GM12801 (cell line): ENCODE results near the gene CFAP100.

Experiments
- CTCF ChIP-seq: IDR thresholded peaks from one replicate; pipeline ENCODE4 v1.5.1; 2011; ENCODE audit warnings: control low read depth; ENCODE audit not compliant: insufficient read length; ENCODE audit errors: extremely low read depth

Gene CFAP100

GRCh38 chr3:126473292-126474168 is 78.8 kb downstream of the CFAP100 start:
- no peak for TF ChIP-seq CTCF

DNA sequence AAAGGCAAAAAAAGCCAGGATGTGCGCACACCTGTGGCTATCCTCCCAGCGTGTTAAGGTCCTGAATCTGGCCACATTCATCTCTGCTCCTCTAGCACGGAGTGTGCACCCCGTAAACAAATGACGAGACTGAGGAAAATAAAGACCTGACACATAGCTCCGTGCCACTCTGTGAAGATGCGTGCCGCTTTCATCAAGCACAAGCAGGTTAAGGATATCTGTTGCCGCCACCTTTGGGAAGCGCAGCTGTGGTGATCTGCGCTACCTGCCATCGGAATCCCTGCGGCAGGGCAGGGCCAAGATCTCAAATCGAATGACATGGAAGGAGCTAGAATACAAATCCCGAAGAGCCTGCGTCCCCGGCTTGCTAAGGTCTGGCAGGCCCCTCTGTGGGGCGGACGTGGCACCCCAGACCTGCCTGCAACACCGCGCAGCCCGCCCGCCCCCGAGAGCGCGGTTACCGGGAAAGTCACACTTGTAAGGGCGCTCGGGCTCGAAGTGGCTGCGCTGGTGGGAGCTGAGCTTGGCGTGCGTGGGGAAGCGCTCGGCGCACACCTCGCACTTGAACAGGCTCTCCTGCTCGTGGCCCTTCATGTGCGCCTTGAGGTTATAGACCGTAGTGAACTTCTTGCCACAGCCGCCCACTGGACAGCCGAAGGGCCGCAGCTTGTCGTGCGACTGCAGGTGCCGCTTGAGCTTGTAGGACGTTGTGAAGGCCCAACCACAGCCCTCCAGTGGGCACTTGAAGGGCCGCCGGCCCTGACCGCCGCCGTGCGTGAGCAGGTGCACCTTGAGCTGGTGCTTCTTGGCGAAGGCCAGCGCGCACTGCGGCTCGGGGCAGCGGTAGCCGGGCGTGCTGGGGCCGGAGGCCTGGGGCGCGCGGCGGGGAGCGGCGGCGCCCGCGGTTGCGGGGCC is 80.0 kb downstream of the CFAP100 start:
- no peak for TF ChIP-seq CTCF

DNA sequence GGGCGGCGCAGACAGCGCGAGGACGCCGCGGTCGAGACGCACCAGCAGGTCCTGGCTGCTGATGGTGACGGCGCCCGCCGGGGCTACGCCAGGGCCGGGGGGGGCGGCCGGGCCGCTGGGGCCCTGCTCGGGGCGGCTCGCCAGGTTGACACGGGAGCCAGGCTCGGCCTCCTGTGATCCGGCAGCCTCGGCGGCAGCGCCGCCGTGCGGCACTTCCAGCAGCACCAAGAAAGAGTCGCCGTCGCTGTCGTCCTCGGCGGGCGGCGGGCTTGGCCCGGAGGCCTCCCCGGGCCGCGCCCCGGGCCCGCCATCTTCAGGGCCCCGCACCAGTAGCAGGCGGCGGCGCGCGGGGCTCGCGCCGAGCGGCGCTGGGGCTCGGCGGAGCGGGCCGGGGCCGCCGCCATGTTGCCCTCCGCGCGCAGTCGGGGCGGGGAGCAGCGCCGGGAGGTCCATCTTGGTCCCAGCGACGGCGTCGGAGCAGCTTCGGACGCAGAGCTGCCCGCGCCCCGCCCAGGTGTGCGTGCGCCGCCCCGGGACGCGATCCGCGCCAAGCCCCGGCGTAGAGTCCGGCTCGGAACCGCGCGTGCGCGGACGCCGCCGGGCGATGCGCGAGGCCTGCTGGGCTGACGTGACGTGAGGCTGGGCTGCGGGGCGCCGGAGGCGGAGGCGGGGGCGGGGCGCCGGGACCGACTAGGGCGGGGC is 80.9 kb downstream of the CFAP100 start, which contains the start of gene ZXDC:
TSS of gene ZXDC (minus strand) at position 479 of the 702 bp plus-strand sequence. CDS start at position 453, 26 bp downstream.
- TF ChIP-seq CTCF = no peak

DNA sequence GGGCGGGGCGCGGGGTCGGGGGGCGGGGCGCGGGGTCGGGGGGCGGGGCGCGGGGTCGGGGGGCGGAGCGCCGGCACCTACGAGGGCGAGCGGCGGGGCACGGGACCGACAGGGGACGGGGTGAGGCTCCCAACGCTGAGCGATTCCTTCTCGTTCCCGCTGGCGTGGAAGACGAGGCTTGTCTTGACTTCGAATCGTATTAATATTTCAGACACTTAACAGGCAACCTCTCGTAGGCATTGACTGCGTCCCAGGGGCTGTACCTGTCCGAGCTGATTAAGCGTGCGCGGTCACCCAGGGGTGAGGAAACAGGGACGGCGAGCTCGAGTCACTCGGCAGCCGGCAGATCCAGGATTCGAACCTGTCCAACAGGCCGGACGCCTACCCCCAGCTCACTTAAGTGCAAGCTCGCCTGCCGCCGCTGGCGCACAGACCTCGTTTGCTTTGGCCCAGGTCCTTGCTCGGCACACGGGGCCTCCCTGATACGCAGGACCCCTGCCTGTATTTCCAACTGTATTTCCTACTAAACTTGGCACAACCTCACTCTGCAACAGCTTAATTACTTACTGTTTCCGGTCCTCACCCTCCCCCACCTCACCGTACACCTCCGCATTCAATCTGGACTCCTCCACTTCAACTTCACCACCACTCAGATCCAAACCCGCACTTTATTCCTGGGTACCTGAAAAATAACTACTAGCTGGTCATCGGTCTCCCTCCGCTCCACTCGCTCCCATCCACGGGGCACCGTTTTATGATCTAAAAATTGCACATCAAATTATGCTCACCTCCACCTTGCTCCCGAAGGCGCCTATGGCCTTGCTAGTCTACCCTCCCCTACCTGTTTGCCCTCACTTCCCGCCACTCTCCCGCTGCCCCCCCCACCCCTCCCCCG is 81.7 kb downstream of the CFAP100 start:
- TF ChIP-seq CTCF = no peak

GRCh38 chr3:126477061-126477380 is 82.3 kb downstream of the CFAP100 start:
- no peak for TF ChIP-seq CTCF

GRCh38 chr3:126478581-126479310 is 84.0 kb downstream of the CFAP100 start:
- no peak for TF ChIP-seq CTCF
